ENCODE measurements around the gene TEX261.

Gene TEX261

DNA sequence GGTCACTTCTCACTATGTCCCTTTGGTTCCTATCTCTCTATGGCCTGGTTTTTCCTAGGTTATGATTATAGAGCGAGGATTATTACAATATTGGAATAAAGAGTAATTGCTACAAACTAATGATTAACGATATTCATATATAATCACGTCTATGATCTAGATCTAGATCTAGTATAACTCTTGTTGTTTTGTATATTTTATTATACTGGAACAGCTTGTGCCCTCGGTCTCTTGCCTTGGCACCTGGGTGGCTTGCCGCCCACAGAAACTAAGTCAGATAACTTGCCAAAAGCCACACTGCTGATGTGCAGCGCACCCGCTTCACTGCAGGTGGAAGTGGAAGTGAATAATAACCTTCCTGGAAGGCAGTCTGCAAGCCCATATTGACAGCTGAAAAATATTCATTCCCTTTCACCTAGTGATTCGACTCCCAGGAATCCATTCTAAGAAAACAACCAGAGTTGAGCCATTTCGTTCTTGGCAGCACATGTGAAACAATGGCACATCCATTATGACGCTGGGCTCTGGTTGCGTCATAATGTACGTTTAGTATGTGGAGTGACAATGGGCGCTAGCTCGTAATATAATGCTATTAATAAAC is 17.0 kb downstream of the TEX261 start:
- H3K27ac ChIP-seq (ENCODE audit: low read depth, low read length): peak overlapping the region; percentile 82
- no peaks in the 10 kb centered on the region for H3K27me3 ChIP-seq (ENCODE audit: control insufficient read depth in 1 of 2, insufficient read depth in 2 of 2, low read length in 2 of 2)
- no peaks in the 10 kb centered on the region for H3K36me3 ChIP-seq (ENCODE audit: insufficient read depth, low read length)
- H3K4me1 ChIP-seq (ENCODE audit: insufficient read depth, low read length): peaks cover 16% of the 10 kb centered on the region
- H3K9ac ChIP-seq (ENCODE audit: low read length): peak overlapping the region; percentile 71
- no peaks in the 10 kb centered on the region for H3K9me3 ChIP-seq (ENCODE audit: low read length)
- peak overlapping the region in 1 of 2 donors; percentile 87 for H3K4me3 ChIP-seq (ENCODE audit: low read depth in 1 of 2, low read length in 2 of 2)

DNA sequence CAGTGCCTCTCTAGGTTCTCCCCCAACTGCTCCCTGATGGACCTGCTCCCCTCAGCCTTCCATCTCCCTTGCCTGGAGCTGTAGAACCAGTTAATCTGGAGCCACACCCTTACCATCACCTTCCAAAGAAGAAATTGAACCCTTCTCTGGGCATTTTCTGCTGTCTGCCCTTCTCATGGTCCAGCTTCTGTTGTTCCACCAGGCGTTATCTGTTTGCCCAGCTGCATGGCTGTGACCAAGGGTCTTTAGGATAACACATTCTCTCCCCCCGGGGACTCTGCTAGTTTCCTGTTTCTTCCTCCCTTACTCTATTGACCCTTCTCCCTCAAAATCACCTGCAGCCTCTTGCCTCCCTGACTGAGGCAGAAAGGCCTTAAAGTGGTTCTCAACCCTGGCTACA is 19.4 kb downstream of the TEX261 start:
- H3K9me3 ChIP-seq (ENCODE audit: low read length): no peaks in the 10 kb centered on the region
- H3K27ac ChIP-seq (ENCODE audit: low read depth, low read length): no peak overlapping the region
- H3K9ac ChIP-seq (ENCODE audit: low read length): no peak overlapping the region
- H3K36me3 ChIP-seq (ENCODE audit: insufficient read depth, low read length): no peaks in the 10 kb centered on the region
- H3K4me3 ChIP-seq (ENCODE audit: low read depth in 1 of 2, low read length in 2 of 2): no peak overlapping the region
- H3K4me1 ChIP-seq (ENCODE audit: insufficient read depth, low read length): peaks cover 16% of the 10 kb centered on the region
- no peaks in the 10 kb centered on the region for H3K27me3 ChIP-seq (ENCODE audit: control insufficient read depth in 1 of 2, insufficient read depth in 2 of 2, low read length in 2 of 2)

DNA sequence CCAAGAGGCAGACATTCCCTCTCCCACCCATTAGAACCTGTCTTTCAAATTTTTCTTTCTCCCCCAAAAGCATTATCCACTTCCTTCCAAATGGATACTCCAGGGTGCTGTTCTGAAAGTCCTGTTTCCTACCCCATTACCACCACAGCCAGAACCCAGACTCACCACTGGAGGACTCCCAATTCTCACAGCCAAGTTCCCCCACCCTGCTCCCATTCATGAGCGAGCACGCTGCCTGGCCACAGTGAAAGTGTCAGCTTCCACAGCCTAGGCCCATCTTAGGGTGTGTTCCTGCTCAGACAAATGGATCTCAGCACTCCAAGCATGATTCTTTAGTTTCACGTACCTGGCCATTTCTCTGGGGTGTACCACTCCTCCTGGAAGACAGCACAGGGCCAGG is 20.1 kb downstream of the TEX261 start:
- Histone ChIP-seq H3K4me1 (ENCODE audit: insufficient read depth, low read length) (peaks cover 16% of the 10 kb centered on the region), H3K9ac (ENCODE audit: low read length) (no peak overlapping the region), H3K9me3 (ENCODE audit: low read length) (no peaks in the 10 kb centered on the region), H3K36me3 (ENCODE audit: insufficient read depth, low read length) (no peaks in the 10 kb centered on the region), H3K27me3 (ENCODE audit: control insufficient read depth in 1 of 2, insufficient read depth in 2 of 2, low read length in 2 of 2) (no peaks in the 10 kb centered on the region), H3K27ac (ENCODE audit: low read depth, low read length) (no peak overlapping the region), H3K4me3 (ENCODE audit: low read depth in 1 of 2, low read length in 2 of 2) (no peak overlapping the region)

DNA sequence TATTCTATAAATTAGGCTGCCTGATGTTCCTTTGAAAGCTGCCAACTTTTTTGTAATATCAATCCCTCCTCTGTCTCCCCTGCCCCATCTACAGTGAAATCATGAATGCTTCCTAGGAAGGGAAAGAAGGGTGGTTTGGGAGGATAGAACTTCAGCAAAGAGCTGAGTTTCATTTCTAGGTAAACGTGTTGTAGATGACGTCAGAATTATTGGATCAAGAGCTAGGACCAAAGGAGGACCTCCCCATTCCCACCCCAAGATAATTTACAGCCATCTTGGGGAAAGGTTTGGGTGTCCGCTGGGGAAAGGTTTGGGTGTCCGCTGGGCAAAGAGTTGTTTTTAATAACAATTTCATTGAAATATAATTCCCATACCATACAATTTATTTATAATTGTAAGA is 27.5 kb downstream of the TEX261 start:
- Histone ChIP-seq H3K9ac (ENCODE audit: low read length) (no peak overlapping the region), H3K27me3 (ENCODE audit: control insufficient read depth in 1 of 2, insufficient read depth in 2 of 2, low read length in 2 of 2) (peaks cover 6 to 18% of the 10 kb centered on the region in 2 donors), H3K4me3 (ENCODE audit: low read depth in 1 of 2, low read length in 2 of 2) (no peak overlapping the region)

DNA sequence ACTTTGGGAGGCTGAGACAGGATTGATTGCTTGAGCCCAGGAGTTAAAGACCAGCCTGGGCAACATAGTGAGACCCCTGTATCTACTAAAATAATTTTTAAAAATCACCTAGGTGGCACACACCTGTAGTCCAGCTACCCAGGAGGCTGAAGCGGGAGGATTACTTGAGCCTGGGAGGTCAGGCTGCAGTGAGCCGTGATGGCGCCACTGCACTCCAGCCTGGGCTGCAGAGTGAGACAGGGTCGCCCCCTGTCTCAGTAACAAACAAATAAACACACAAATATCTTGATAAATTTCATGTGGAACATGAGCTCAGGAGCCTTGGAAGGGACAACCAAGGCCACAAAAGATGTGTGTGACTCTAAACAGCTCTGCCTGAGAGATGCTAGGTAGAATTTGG is 28.0 kb downstream of the TEX261 start:
- no peaks in the 10 kb centered on the region for H3K36me3 ChIP-seq (ENCODE audit: insufficient read depth, low read length)
- no peak overlapping the region for H3K9ac ChIP-seq (ENCODE audit: low read length)
- no peak overlapping the region for H3K27ac ChIP-seq (ENCODE audit: low read depth, low read length)
- H3K4me3 ChIP-seq (ENCODE audit: low read depth in 1 of 2, low read length in 2 of 2): no peak overlapping the region
- H3K9me3 ChIP-seq (ENCODE audit: low read length): no peaks in the 10 kb centered on the region
- peaks cover 3% of the 10 kb centered on the region for H3K4me1 ChIP-seq (ENCODE audit: insufficient read depth, low read length)
- H3K27me3 ChIP-seq (ENCODE audit: control insufficient read depth in 1 of 2, insufficient read depth in 2 of 2, low read length in 2 of 2): peaks cover 6 to 18% of the 10 kb centered on the region in 2 donors

More for the DNA sequence above, 27.5 kb downstream of the TEX261 start:
- H3K36me3 ChIP-seq (ENCODE audit: insufficient read depth, low read length): no peaks in the 10 kb centered on the region
- no peaks in the 10 kb centered on the region for H3K9me3 ChIP-seq (ENCODE audit: low read length)
- no peak overlapping the region for H3K27ac ChIP-seq (ENCODE audit: low read depth, low read length)
- peaks cover 3% of the 10 kb centered on the region for H3K4me1 ChIP-seq (ENCODE audit: insufficient read depth, low read length)

DNA sequence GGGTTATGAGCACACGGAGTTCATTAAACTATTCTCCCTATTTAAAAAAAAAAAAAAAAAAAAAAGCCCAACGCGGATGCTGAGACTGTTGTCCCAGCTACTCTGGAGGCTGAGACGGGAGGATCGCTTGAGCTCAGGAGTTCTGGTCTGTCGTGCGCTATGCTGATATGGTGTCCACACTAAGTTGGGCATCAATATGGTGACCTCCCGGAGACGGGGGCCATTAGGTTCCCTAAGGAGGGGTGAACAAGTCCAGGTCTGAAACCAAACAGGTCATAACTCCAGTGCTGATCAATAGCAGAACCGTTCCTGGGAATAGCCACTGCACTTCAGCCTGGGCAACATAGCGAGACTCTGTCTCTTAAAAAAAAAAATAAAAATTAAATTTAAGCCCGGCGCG is 29.2 kb downstream of the TEX261 start:
- Histone ChIP-seq H3K4me1 (ENCODE audit: insufficient read depth, low read length) (peaks cover 3% of the 10 kb centered on the region), H3K36me3 (ENCODE audit: insufficient read depth, low read length) (no peaks in the 10 kb centered on the region), H3K4me3 (ENCODE audit: low read depth in 1 of 2, low read length in 2 of 2) (peak overlapping the region in 1 of 2 donors; percentile 53), H3K9ac (ENCODE audit: low read length) (no peak overlapping the region), H3K9me3 (ENCODE audit: low read length) (no peaks in the 10 kb centered on the region), H3K27me3 (ENCODE audit: control insufficient read depth in 1 of 2, insufficient read depth in 2 of 2, low read length in 2 of 2) (peaks cover 6 to 18% of the 10 kb centered on the region in 2 donors), H3K27ac (ENCODE audit: low read depth, low read length) (no peak overlapping the region)

DNA sequence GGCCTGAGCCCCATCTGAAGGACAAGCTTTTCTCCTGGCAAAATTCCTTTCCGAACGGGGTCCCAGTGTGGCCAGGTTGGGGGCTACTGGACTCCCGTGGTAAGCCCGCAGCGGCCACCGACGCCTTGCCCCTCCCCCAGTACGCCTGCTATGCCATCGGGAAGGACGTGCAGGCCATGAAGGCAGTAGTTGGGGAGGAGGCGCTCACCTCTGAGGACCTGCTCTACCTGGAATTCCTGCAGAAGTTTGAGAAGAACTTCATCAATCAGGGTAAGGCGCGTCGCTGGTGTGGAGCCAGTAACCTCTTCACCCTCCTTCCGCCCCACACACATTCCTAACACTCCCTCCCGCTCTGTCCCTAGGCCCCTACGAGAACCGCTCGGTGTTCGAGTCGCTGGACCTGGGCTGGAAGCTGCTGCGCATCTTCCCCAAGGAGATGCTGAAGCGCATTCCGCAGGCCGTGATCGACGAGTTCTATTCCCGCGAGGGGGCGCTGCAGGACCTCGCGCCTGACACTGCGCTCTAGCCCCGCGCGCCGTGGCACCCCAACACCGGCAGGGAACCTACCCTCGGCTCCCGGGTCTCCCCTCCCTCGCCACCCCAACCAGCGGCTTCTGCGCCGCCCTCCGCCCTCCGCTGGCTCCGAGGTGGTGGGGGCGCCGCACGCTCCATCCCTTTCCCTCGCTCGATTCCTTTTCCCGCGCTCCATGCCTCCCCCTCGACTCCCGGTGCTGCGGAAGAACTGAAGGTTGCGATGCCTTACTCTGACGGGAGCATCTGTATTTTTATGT is 29.9 kb downstream of the TEX261 start:
- Histone ChIP-seq H3K36me3 (ENCODE audit: insufficient read depth, low read length) (no peaks in the 10 kb centered on the region), H3K9me3 (ENCODE audit: low read length) (no peaks in the 10 kb centered on the region), H3K4me1 (ENCODE audit: insufficient read depth, low read length) (peaks cover 3% of the 10 kb centered on the region), H3K27ac (ENCODE audit: low read depth, low read length) (no peak overlapping the region), H3K4me3 (ENCODE audit: low read depth in 1 of 2, low read length in 2 of 2) (peak overlapping the region; percentile 53 to 64), H3K27me3 (ENCODE audit: control insufficient read depth in 1 of 2, insufficient read depth in 2 of 2, low read length in 2 of 2) (peaks cover 6 to 18% of the 10 kb centered on the region in 2 donors), H3K9ac (ENCODE audit: low read length) (no peak overlapping the region)

DNA sequence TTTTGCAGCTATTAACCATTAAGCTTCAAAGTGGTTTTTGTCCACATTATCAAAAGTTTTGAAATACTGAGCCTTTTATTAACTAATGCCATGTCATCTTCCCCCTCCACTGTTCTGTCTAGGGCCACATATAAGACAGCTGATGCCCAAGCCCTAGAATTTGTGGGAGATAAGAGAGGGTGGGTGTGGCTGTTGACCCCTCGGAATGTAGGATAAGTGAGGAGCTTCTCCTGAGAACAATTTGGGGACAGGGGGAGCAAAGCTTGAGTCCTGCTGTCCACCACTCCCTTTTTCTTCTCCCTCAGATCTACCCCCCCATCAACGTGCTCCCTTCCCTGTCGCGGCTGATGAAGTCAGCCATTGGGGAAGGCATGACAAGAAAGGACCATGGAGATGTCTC is 30.5 kb downstream of the TEX261 start:
- no peaks in the 10 kb centered on the region for H3K9me3 ChIP-seq (ENCODE audit: low read length)
- no peak overlapping the region for H3K27ac ChIP-seq (ENCODE audit: low read depth, low read length)
- no peak overlapping the region for H3K4me3 ChIP-seq (ENCODE audit: low read depth in 1 of 2, low read length in 2 of 2)
- peaks cover 6 to 18% of the 10 kb centered on the region in 2 donors for H3K27me3 ChIP-seq (ENCODE audit: control insufficient read depth in 1 of 2, insufficient read depth in 2 of 2, low read length in 2 of 2)
- H3K36me3 ChIP-seq (ENCODE audit: insufficient read depth, low read length): no peaks in the 10 kb centered on the region
- peaks cover 3% of the 10 kb centered on the region for H3K4me1 ChIP-seq (ENCODE audit: insufficient read depth, low read length)
- H3K9ac ChIP-seq (ENCODE audit: low read length): no peak overlapping the region

DNA sequence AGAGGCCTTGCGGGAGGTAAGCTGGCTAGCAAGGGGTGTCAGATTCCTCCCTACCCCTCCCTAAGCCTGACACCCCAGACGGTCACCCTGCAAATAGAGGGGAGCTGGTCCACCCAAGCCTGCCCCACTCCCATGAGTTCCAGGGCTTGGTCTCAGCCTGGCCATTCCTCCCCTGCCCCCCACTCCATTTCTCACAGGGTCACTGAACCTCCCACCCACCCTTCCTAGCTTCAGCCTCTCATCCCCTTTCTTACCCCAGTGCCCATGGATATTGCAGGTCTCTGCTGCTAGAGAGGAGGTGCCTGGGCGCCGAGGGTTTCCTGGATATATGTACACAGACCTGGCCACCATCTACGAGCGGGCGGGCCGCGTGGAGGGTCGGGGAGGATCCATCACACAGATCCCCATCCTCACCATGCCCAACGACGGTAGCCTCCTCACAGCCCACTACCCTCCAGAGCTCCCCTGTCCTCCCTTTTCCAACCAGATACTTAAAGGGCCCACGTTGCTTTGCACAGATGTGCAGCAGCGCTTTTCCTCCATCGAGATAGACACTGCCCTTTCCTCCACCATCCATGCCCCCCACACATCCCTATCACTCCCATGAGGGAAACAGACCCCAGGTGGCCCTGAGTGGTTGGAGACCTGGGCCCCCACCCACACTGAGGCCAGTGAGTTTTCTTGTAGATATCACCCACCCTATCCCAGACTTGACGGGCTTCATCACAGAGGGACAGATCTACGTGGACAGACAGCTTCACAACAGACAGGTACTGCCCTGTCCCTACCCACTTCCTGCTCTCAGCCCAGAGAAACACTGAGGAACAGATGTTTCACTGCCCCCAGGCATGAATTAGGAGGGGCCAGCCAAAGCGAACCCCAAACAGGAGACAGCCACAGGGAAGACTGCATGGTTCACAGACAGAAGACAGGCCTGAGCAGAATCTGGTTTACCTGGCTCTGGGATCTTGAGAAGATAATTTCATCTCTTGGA is 31.5 kb downstream of the TEX261 start:
- H3K4me3 ChIP-seq (ENCODE audit: low read depth in 1 of 2, low read length in 2 of 2): no peak overlapping the region
- H3K9me3 ChIP-seq (ENCODE audit: low read length): no peaks in the 10 kb centered on the region
- H3K4me1 ChIP-seq (ENCODE audit: insufficient read depth, low read length): peaks cover 3% of the 10 kb centered on the region
- no peak overlapping the region for H3K9ac ChIP-seq (ENCODE audit: low read length)
- no peaks in the 10 kb centered on the region for H3K36me3 ChIP-seq (ENCODE audit: insufficient read depth, low read length)
- H3K27ac ChIP-seq (ENCODE audit: low read depth, low read length): no peak overlapping the region
- H3K27me3 ChIP-seq (ENCODE audit: control insufficient read depth in 1 of 2, insufficient read depth in 2 of 2, low read length in 2 of 2): peaks cover 6 to 25% of the 10 kb centered on the region in 2 donors

DNA sequence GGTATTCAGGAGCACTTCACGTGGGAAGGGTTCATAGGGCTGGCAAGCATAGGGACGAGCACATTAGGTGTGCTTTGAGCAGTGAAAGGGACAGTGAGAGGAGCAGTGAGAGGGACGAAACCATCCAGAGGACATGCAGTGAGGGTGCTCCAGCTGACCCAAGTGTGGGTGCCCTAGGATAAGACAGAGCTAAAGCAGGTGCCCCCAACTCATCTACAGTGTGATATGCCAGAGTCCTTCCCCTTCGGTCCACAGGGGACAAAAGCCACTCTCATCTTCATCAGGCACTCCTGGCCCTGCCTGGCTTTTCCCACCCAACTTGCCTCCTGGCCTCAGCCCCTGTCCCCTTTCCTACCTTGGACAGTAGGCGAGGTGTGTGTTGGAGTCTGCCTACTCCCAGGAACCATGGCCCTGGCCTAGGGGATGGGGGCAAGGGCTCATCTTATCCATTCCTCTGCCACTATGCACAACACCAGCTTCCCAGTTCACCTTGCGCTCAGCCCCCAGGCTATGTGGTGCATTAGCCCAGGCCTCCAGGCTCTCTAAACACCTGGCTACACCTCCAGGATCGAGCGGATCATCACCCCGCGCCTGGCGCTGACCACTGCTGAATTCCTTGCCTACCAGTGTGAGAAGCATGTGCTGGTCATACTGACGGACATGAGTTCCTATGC is 32.3 kb downstream of the TEX261 start:
- peaks cover 6 to 25% of the 10 kb centered on the region in 2 donors for H3K27me3 ChIP-seq (ENCODE audit: control insufficient read depth in 1 of 2, insufficient read depth in 2 of 2, low read length in 2 of 2)

DNA sequence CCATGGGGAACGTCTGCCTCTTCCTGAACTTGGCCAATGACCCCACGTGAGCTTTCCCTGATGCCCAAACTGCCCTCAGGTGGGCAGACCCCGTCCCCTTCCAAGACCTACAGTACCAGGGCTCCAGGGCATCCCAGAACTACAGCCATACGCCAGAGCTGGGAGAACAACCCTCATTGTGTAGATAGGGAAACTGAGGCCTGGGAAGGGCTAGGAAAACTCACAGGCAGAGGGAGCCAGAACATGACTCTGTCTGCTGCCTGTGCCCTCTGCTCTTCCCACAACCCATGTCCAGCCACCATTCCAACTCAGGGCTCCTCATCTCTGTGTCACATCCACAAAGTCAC is 33.1 kb downstream of the TEX261 start:
- peaks cover 3% of the 10 kb centered on the region for H3K4me1 ChIP-seq (ENCODE audit: insufficient read depth, low read length)
- H3K36me3 ChIP-seq (ENCODE audit: insufficient read depth, low read length): no peaks in the 10 kb centered on the region
- H3K4me3 ChIP-seq (ENCODE audit: low read depth in 1 of 2, low read length in 2 of 2): no peak overlapping the region
- no peak overlapping the region for H3K9ac ChIP-seq (ENCODE audit: low read length)
- no peaks in the 10 kb centered on the region for H3K9me3 ChIP-seq (ENCODE audit: low read length)
- peaks cover 6 to 25% of the 10 kb centered on the region in 2 donors for H3K27me3 ChIP-seq (ENCODE audit: control insufficient read depth in 1 of 2, insufficient read depth in 2 of 2, low read length in 2 of 2)
- H3K27ac ChIP-seq (ENCODE audit: low read depth, low read length): no peak overlapping the region

More for the DNA sequence above, 32.3 kb downstream of the TEX261 start:
- peaks cover 3% of the 10 kb centered on the region for H3K4me1 ChIP-seq (ENCODE audit: insufficient read depth, low read length)
- H3K9me3 ChIP-seq (ENCODE audit: low read length): no peaks in the 10 kb centered on the region
- no peak overlapping the region for H3K9ac ChIP-seq (ENCODE audit: low read length)
- no peak overlapping the region for H3K4me3 ChIP-seq (ENCODE audit: low read depth in 1 of 2, low read length in 2 of 2)
- H3K27ac ChIP-seq (ENCODE audit: low read depth, low read length): no peak overlapping the region
- H3K36me3 ChIP-seq (ENCODE audit: insufficient read depth, low read length): no peaks in the 10 kb centered on the region

Data from muscle layer of colon (tissue), 2 donors.